ENCODE results near the gene FRMD3.

DNA sequence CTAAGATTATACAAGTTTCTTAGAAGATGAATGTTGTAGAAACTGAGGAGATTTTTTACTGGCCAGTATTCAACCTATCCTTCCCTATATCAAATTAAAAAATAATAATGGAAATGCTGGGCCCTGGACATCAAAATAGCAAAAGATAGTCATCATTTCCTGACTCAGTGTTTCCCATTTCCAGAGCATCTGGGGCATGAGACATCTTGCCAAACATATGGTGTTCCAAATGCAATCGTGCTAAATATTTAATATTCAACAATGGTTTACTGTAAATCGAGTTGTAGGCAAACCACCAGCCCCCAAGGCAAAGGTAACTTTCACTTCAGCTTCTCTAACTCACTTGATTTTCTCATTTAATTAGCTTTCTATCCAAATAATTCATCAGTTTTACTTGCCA is 152.9 kb downstream of the FRMD3 start:
- TF ChIP-seq YY1 (IDR thresholded peaks at IDR 0.05) = no peak
- TF ChIP-seq, protein P1, sequence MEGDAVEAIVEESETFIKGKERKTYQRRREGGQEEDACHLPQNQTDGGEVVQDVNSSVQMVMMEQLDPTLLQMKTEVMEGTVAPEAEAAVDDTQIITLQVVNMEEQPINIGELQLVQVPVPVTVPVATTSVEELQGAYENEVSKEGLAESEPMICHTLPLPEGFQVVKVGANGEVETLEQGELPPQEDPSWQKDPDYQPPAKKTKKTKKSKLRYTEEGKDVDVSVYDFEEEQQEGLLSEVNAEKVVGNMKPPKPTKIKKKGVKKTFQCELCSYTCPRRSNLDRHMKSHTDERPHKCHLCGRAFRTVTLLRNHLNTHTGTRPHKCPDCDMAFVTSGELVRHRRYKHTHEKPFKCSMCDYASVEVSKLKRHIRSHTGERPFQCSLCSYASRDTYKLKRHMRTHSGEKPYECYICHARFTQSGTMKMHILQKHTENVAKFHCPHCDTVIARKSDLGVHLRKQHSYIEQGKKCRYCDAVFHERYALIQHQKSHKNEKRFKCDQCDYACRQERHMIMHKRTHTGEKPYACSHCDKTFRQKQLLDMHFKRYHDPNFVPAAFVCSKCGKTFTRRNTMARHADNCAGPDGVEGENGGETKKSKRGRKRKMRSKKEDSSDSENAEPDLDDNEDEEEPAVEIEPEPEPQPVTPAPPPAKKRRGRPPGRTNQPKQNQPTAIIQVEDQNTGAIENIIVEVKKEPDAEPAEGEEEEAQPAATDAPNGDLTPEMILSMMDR (IDR thresholded peaks at IDR 0.05; ENCODE audit: low read depth, low read length, missing input control) = no peak
- TF ChIP-seq EGR1 (IDR thresholded peaks at IDR 0.05; ENCODE audit: low read depth in 2 of 2) = no peak
- TF ChIP-seq, protein P2, sequence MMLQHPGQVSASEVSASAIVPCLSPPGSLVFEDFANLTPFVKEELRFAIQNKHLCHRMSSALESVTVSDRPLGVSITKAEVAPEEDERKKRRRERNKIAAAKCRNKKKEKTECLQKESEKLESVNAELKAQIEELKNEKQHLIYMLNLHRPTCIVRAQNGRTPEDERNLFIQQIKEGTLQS (IDR thresholded peaks at IDR 0.05) = no peak
